ENCODE data around the gene ATG2A.

ATG2A gene

DNA sequence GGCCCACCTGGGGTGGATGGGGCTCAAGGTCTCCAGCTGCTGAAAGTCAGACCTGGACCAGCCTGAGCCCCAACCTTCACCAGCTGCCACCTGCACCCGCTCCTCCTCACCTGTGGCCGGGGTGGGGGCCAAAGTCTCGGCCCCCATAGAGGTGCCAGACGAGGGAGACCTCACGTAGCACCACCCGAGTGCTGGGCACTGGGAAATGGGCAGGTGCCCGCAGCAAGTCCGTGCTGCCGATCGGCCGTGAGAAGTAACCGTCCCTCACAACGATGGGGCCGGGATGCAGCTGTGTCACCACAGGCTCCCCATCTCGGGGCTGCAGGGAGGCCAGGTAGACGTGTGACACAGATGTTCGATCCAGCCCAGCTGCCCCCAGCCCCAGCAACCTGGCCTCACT is 16.2 kb downstream of the ATG2A start:
- DNase-seq (ENCODE audit: low read depth): no peak

DNA sequence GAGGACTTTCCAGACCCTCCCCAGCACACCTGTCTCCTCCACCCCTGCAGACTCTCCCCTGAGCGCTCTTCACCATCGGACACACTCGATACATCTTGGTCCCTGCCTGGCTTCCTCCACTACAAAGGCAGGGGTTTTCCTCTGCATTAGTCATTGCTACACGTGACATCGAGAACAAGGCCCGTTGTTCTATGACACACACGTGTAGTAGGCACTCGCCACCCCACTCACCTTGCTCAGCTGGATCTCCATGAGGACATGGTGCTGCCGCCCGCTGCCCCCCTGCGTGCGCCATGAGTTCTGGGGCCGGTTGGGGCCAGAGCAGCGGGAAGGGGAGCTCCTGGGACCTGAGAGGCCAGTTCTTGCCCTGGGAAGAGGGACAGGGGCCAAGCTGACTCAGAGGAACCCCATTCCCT is 16.7 kb downstream of the ATG2A start:
- DNase-seq (ENCODE audit: low read depth): peak; percentile 51

DNA sequence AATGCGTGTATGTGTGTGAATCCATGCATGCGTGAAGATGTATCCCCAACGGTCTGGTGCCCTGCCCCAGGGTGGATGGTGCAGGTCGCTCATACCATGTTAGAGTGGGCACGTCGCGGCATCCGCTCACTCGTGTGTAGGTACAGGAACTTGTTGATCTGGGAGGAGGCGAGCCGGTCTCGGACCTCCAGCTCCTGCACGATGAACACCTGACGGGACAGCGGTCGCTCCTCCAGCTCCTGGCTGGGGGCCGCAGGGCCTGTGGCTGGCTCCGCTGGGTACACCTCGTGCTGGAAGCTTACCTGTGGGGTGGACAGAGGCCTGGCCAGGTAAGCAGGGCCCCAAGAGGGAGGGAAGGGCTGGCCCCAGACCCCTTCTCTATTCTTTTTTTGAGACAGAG is 18.5 kb downstream of the ATG2A start:
- no peak for DNase-seq (ENCODE audit: low read depth)

DNA sequence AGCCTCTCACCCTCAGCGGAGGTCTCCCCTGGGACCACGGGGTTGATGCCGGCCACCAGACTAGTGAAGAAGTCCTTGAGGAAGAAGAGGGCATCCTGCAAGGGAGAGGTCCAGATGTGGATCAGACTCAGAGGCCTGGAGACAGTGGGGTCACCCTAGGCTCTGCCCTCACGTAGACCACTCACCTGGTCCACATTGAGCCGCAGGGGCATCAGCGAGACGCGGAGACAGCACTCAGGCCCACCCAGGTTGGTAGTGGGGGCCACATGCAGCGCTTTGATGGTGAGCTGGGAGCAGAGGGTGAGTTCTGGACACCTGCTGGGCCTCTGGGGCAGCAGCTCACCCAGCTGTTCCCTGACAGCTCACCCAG is 18.9 kb downstream of the ATG2A start:
- no peak for DNase-seq (ENCODE audit: low read depth)

DNA sequence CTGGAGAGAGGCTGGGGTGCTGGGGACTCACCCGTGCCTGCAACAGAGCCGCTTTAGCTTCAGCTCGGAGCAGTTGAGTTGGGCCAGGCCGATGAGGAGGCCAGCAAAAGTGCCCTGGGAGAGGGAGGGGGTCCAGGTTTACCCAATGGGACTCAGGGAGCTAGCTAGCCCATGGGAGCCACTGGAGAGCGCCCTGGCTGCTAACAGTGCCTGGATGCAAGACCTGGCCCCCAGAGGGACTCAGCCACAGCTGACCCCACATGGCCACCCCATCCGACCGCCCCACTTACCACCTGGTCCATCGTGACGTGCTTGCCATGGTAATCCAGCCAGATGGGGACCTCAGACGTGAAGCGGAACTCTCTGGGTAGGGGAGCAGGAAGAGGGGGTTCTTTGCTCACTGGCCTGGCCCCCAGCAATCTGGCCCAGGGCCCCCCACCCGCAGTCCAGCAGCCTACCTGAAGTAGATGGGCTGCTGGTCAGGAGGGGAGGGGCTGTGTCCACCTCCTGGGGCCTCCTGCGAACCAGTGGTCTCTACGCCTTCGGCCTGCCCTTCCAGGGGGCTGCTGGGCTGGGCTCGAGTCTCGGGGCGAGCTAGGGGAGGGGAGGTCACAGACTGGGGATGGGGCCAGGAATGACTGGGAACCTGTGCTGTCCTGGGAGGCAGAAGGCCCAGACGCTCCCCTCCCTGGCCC is 19.5 kb downstream of the ATG2A start:
- no peak for DNase-seq (ENCODE audit: low read depth)

DNA sequence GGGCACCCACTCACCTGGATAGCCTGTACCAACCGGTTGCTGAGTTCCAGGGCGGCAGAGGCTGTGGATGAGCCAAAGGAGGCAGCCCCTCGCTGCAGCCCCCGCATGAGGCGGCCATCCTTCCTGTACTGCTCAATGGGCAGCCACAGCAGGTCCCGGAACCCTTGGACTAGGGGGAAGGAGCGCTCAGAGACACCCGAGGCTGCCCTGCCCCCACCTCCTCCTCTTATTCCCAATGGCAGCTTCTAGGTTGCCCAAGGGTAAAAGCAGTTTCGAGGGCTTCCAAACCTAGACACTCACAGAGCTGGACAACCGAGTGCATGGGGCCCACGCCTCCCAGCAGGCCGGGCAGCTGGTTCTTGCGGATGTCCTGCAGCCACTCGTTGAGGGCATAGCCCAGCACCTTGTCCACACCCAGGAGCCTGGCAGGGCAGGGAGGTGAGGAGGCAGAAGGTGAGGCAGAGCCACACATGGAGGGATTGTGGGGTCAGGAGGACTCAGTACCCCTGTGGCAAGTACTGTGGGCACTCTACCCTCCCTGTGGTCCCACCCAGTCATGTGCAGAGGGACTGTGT is 20.5 kb downstream of the ATG2A start:
- no peak for DNase-seq (ENCODE audit: low read depth)

DNA sequence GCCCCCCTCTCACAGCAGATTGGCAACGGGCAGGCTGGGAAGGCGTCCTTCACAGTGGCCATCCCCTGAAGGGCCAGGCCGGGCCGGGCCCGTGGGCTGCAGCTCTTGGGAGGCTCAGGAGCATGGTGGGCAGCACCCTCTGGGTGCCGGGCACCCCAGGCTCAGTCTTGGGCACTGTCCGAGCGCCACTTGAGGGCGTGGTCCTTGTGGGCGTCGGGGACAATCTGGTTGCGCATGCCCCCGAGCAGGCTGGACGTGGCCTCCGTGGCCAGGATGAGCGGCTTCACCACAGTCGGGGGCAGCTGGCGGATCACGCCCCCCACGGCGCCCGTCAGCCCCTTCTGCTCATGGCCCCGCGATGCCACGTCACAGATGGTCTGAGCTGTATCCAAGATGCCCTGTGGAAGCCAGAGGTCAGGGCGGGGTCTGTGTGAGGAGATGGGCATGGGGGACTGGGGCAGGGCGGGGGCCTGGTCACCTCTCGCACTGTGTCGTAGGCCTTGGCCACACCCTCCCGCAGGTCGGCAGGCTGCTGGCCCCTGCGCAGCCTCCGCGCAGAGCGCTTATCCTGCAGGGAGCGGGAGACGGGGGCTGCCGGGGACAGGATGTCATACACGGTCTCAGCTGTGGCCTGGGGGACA is 22.1 kb downstream of the ATG2A start:
- DNase-seq (ENCODE audit: low read depth): no peak

DNA sequence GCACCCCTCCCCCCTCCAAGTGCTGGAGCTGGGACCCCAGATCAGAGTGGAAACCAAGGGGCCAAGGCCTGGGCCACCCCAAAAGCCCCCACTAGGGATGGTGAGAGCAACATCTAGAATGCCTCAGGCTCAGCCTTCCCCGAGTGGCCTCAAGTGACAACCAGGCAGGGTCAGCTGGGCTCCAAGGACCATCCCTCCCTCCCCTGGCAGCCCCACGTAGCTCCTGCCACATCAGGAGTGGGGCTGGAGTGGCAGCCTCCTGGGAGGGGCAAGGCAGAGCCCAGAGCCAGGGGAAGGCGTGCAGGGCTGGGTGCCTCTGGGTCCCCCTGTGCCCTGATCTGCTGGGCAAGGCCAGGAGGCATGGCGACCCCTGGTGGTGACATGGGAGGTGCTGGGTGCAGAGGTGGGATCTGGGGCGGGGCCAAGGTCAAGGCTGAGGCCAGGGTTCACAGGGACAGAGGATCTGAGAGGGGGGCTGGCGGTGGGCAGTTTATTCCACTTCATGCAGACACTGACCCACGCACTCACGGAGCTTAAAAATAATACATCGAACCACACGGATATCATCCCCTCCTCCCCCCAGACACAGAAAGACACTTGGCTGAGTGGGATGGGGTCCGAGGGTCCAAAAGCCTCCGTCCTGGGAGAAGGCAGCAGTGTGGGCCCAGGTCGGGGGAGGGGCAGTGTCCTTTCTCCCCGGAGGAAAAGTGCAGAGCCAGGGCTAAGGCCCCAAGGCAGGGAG is 22.8 kb downstream of the ATG2A start:
- DNase-seq (ENCODE audit: low read depth): peak; percentile 80

DNA sequence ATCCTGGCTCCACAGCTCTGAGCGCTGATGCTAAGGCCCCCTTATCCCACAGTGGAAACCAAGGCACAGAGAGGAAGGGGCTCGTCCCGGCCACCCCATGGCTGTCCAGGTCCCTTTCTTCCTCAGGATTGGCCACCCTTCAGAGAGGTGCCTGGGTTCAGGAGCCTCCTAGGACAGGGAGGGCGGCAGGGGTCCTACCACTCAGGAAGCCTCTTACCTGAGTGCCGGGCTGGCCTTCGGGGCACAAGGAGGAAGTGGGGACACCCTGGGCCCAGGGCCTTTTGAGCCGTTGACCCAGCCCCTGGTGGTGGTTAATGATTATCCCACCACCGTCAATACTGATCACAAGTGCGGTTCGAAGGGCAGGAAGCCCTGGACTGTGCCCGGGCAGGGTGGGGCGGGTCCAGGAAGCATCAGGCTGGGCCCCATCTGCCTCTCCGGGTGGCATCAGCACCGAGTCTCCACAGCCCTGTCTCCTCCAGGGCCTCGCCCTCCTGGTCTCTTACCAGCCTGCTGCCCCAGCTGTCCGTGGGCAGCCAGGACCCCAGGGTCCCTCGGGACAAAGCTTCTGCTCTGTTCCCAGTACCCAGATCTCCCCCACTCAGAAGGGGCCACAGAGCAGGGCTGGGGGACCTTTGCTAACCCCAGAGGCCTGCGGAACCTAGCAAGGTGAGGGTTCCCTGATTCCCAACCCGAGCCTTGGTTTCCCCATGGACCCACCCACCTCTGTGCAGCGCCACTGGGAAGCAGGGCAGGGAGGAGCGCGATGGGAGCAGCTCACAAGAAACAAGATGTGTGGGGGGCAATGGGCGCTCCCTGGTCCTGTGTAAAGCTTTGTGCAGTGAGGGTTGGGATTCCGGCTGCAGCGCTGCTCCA is 23.6 kb downstream of the ATG2A start:
- DNase-seq (ENCODE audit: low read depth): no peak

DNA sequence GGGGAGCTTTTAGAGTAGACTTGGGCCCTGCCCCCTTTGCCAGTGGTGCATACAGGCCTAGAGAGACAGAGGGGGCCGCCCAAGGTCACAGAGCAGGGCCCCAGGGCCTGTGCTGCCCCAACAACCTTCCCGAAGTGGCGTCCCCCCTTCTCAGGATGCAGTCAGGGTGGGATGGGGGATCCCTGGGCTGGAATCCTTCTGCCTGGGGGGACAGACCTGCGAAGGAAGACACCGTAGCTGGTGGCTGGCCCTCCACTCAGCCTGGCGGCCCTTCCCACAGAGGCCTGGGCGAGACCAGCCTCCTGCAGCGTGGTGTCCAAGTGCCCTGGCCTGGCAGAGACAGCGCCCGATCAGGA is 24.2 kb downstream of the ATG2A start:
- DNase-seq (ENCODE audit: low read depth): no peak

DNA sequence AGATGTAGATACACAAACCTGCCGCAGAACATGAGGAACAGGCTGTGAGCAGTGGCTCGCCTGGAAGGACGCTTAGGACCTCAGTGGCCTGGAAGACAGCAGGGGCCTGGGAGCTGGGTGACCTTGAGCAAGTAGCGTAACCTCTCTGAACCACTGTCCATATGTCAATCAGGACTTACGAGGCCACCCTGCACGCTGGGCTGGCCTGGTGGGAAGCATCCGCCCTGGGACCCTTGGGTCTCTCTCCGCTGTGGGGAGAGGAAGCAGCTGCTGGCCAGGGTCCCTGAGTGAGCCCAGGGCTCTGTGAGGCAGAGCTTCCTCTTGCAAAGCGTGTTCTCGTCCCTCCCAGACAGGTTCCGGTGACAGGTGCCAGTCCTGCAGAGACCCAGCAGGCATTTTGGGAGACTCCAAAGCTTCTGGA is 24.6 kb downstream of the ATG2A start:
- DNase-seq (ENCODE audit: low read depth): no peak

DNA sequence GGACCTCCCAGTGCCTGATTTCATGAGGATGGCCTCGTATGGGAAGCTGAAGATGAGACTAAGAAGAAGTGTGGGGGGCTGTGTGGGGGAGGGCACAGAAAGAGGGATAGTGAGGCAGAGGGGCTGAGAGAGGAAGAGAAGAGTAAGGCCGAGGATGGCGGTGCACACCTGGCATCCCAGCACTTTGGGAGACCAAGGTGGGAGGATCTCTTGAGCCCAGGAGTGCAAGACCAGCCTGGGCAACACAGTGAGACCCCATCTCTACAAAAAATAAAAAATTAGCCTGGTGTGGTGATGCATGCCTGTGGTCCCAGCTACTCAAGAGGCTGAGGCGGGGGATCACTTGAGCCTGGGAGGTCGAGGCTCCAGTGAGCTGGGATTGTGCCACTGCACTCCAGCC is 25.1 kb downstream of the ATG2A start:
- DNase-seq (ENCODE audit: low read depth): no peak

DNA sequence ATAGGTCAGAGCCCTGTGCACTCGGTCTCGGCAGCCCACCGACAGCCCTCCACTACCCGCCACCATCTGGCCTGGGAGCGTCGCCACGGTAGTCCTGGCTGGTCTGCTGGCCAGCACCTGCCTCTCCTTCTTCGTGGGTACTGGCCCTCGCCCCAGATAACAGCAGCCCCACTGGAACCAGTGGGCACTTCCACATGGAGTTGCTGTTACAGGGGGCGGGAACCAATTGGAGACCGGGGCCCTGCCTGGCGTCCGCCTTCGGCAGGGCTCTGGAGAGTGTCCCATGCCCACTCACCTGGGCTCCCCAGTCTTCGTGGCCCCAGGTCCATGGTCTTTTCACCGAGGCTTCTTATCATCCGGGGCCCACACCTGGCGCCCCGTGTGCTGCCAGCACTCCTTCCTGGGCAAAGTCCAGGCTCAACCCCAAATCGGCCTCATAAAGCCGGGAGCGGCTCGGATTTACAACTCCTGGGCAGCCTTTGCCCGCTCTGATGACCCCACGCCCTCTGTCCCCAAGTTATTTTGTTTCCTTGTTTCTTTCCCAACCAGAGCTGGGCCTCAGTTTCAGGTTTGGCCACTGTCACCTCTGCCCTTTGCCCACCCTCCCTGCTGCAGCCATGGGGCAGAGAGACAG is 25.7 kb downstream of the ATG2A start:
- no peak for DNase-seq (ENCODE audit: low read depth)

DNA sequence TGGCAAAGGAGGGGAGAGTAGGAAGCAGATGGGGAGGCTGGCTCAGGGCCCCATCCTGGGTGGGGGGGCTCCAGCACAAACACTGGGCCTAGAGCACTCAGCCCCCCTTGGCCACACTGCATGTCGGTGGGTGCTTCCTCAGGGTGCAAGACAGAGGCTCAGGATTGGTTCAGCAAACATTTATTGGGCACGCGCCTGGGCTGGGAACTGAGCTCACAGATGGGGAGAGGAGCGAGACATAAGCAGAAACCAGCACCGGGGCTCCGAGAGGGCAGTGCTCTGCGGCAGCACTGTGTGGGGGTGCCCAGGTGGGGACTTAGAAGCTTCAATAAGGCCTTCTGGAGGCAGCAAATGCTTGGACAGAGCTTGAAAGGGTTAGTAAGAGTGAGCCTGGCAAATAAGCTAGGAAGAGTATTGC is 26.5 kb downstream of the ATG2A start:
- DNase-seq (ENCODE audit: low read depth): no peak

DNA sequence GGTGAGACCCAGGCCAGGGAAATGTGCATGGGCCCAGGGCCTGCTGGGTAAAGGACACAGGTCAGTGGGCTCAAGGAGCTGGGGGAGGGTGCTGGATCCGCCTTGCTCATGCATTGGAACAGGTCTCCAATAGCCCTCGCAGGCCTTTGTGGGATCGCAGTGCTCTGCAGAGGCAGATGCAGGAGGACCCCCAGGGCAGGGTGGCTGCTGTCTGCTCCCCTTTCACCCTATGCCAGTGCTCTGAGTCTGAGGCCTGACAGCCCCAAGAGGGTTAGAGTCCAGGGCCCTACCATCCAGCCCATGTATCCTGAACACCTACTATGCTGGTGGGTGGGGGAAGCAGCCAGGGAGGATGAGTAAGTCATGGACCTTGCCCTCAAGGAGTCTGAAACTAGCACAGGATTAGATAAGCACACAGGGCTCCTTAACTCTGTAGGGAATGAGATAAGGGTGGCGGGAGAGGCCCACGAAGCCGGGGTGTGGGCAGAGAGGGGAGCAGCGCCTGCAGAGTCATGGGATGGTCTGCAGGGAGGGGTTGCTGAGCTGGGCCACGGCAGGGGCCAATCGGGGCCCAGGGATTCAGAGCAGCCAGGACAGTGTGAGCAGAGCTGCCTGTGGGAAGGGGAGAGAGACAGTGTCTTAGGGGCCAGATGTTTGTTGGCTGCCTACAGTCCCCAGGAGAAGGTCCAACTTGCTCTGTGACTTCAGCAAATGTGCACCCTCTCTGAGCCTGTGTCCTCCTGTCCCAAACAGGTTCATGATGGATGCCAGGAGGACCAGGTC is 28.1 kb downstream of the ATG2A start:
- no peak for DNase-seq (ENCODE audit: low read depth)

DNA sequence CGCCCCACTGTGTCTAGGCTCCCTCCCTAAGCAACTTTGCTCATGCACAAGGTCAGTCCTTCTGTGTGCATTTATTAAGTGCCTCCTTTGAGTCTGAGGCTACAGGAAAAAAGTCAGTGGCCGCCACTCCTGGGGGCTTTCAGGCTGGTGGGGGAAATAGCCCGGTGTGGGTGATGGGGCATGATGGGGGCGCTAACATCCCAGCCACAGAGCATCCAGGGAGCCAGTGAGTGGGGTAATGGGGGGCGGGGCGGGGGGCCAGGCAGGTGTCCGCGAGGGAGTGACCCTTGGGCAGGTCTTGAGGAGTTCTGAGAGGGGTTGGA is 28.6 kb downstream of the ATG2A start:
- no peak for DNase-seq (ENCODE audit: low read depth)

DNA sequence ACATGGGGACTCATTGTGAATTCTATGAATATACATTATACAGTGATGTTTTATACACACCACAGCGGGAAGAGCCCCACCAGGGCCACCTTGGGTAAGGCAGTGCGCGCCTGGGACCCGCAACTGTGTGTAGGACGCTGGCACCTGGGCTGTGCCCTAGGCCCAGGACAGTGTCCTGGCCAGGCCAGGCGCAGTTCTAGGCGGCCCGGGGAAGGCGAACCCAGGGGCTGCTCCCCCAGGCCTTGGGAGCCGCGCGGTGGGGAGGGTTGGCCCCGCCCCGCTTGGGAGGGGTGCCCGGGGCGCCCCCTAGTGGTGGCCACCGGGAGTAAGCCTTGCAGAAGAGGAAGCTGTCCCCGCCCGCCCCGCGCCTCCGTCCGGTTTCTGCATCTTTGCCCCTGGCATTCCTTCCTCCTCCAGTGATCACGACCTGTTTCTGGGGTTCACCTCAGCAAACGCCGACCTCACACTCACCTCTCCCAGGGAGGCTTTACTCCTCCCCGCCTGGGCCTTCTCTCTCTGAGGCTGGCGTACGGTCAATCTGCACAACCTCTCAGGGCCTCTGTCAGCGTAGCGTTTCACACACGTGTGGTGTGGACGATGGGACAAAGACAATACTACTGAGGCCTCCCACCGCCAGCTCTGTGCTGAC is 29.1 kb downstream of the ATG2A start:
- DNase-seq (ENCODE audit: low read depth): peak; percentile 71

DNA sequence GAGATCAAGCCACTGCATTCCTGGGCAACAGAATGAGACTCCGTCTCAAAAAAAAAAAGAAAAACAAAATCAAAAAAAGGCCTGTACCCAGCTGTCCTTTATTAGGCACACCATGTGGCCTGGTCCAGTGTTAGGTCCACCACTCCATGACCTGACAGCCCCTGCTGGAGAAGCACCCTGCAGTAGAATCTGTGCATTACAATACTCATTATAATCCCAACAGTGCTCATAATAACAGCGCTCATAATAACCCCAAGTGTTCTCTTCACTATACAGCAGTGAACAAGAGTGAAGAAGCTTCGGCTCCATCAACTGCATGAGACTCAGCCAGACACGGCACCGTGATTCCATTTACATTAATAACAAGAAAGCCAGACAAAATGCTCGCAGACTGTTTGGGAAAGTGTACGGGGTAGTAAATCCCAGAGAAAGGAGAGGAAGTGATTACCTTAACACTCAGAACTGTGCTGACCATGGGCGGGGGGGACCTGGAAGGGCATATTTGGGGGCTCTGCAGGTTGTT is 29.7 kb downstream of the ATG2A start:
- DNase-seq (ENCODE audit: low read depth): no peak

DNA sequence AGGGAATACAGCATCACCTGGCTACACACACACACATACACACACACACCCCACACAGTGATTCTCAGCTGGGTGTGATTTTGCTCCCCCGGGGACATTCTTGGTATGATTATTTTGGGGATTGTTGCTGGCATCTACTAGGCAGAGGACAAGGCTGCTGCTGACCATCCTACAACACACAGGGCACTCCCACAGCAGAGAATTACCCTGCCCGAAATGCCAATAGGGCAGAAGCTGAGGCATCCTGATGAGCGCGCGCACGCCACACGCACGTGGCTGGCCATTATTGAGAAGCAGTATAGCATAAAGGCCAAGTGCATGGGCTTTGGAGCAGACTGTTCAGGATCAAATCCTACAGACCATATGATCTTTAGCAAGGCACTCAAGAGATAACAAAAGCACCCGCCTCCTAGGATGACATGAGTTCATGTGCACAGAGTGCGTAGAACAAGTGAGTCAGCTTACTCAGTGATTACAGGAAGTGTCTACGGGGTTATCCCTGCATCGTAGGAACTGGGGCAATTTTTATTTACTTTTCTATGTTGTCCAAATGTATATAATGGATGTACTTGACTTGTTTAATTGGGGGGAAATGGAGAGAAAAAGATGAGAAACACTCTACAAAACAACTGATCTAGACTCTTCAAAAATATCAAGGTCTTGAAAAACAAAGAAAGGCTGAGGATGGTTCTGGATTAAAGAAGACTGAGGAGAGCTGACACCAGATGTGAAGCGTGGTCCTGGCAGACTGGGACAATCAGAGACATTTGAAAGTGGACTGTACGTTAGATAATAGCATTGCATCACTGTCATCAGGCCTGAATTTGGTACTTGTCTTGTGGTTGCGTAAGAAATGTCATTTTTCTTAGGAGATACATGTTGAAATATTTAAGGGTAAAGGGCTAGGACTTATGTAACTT is 31.4 kb downstream of the ATG2A start:
- DNase-seq (ENCODE audit: low read depth): peak; percentile 85
